Colonic mucosa (tissue), 4 donors: ENCODE measurements around the gene C10orf105. TPM values are rescaled to one million over a fixed set of nuclear protein-coding genes. Genes with fewer than 3 reads are reported as not detected.

Experiments
- DNase-seq: peaks from one replicate; pipeline ENCODE4 v3.0.0-alpha.2; 2020
- H3K27ac ChIP-seq: fragments of 200-600 bp; one replicate; pipeline ENCODE4 v1.8.0; 2021
- H3K27me3 ChIP-seq: fragments of 200-600 bp; one replicate; pipeline ENCODE4 v1.8.0; 2021
- H3K36me3 ChIP-seq: fragments of 200-600 bp; one replicate; pipeline ENCODE4 v1.8.0; 2021
- H3K4me1 ChIP-seq: fragments of 200-600 bp; one replicate; pipeline ENCODE4 v1.8.0; 2021; ENCODE audit warnings: mild to moderate bottlenecking
- H3K4me3 ChIP-seq: fragments of 200-600 bp; one replicate; pipeline ENCODE4 v1.8.0; 2021
- H3K9ac ChIP-seq, 2 donors: one replicate each; pipeline ENCODE4 v1.7.0; 2013; ENCODE audit warnings: control low read depth in 2 of 2, low read depth in 2 of 2, low read length in 2 of 2
- H3K9me3 ChIP-seq: fragments of 200-600 bp; one replicate; pipeline ENCODE4 v1.8.0; 2021
- intact Hi-C: fragments of 100-400 bp; cut with DNase I; formaldehyde crosslinking; loops from one replicate; pipeline ENCODE4 v1.14.1; 2022
- total RNA-seq, 2 donors: library from RNA; stranded (reverse); fragmentation: NEBNext Ultra II Directional in 1 of 2; extraction: Animal tissue kit (Norgen Biotek cat#: 25700) in 1 of 2; gene quantifications; one replicate each; pipeline ENCODE4 v1.2.1, GENCODE V29; 2021
- TF ChIP-seq, protein P1 (sequence below): fragments of 200-600 bp; IDR thresholded peaks from one replicate; pipeline ENCODE4 v1.8.0; 2022; ENCODE audit warnings: antibody characterized with exemption, mild to moderate bottlenecking
- donor health status: healthy.
- donor health status: DM: no; HTN: no; CAD: no.
- donor health status: DM: no; HTN: no; CAD: no.

C10orf105 gene
- total RNA-seq, 2 donors from 2014 or later, result 0.07 TPM; not detected in 1

DNA sequence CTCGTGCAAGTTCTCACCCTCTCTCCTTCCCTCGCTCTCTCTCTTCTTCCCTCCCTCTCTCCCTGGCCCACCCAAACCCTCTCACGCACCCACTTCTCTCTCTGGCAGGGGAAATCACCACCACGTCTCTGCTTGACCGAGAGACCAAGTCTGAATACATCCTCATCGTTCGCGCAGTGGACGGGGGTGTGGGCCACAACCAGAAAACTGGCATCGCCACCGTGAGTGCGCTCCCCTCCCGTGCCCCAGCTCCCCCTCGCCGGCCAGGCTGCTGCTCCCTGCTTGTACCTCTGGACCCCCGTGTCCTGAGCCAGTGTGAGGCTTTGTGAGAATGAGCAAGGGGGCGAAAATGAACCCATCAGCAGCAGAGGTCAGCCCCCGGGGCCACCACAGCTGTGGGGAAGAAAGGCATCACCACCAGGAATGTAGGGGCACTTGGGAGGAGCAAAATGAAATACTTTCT, 25.5 kb downstream of the C10orf105 start:
- intact Hi-C loops, result loop anchor here (10.0 kb wide), 1 partner anchor 209 kb away; no protein-coding TSS in a partner anchor
- Histone ChIP-seq H3K9me3 (no peaks in the 10 kb centered on the region), H3K27me3 (no peaks in the 10 kb centered on the region), H3K9ac (no peak overlapping the region), H3K36me3 (no peaks in the 10 kb centered on the region), H3K4me3 (no peak overlapping the region), H3K27ac (no peak overlapping the region), H3K4me1 (no peaks in the 10 kb centered on the region)
- DNase-seq, result no peak
- TF ChIP-seq, protein P1, sequence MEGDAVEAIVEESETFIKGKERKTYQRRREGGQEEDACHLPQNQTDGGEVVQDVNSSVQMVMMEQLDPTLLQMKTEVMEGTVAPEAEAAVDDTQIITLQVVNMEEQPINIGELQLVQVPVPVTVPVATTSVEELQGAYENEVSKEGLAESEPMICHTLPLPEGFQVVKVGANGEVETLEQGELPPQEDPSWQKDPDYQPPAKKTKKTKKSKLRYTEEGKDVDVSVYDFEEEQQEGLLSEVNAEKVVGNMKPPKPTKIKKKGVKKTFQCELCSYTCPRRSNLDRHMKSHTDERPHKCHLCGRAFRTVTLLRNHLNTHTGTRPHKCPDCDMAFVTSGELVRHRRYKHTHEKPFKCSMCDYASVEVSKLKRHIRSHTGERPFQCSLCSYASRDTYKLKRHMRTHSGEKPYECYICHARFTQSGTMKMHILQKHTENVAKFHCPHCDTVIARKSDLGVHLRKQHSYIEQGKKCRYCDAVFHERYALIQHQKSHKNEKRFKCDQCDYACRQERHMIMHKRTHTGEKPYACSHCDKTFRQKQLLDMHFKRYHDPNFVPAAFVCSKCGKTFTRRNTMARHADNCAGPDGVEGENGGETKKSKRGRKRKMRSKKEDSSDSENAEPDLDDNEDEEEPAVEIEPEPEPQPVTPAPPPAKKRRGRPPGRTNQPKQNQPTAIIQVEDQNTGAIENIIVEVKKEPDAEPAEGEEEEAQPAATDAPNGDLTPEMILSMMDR, result no peak

DNA sequence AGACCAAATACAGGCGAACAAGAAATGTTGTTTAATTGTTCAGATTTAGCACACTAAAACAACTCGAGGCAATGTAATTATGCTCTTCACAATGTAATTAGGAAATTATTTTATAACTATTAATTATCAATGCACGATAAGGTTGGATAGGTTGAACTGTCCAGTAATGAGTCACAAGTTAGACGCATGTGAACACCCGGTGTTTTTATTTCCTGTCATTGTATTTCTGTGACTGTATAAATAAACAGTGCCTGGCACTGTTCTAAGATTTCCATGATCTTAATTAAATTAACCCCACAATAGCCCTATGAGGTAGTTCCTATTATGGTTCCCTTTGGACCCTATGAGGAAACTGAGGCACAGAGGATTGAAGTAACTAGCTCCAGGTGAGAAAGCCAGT, 26.2 kb downstream of the C10orf105 start:
- TF ChIP-seq, protein P1, result no peak
- no peaks in the 10 kb centered on the region for H3K27me3 ChIP-seq
- DNase-seq, result no peak
- H3K9me3 ChIP-seq, result no peaks in the 10 kb centered on the region
- no peak overlapping the region for H3K9ac ChIP-seq
- no peaks in the 10 kb centered on the region for H3K36me3 ChIP-seq
- H3K27ac ChIP-seq, result no peak overlapping the region
- H3K4me3 ChIP-seq, result no peak overlapping the region
- intact Hi-C loops, result loop anchor here (10.0 kb wide), 1 partner anchor 209 kb away; no protein-coding TSS in a partner anchor
- H3K4me1 ChIP-seq, result no peaks in the 10 kb centered on the region

DNA sequence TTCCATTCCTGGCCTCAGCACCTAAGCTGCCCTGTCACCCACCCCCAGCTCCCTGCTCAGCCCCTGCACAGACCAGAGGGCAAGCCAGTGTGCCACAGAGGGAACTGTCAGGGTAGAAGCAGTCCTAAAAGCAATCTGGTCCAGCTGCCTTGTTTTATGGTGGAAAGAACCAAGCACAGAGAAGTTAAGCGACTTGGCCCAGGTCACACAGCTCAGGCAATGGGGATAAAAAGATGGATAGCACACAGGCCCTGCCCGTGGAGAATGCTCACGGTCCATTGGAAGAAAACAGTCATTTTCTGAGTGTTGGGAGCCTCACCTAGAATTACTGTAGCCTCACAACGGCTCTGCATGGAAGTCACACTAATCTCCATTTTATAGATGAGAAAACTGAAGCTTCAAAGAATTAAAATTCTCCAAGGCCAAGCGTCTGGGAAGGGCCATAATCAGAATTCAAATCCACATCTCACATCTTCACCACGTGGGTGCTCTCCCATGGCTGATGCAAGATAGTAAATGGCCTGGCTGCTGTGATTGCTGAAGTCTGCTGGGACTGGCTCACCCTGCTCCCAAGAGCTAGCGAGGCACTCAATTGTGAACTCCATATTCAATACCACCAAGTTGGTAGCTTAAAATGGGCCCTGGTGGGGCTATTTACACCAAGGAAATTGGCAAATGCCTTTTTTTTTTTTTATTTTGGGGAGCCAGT, 26.8 kb downstream of the C10orf105 start:
- Histone ChIP-seq H3K4me3 (no peak overlapping the region), H3K4me1 (no peaks in the 10 kb centered on the region), H3K27me3 (no peaks in the 10 kb centered on the region), H3K9me3 (no peaks in the 10 kb centered on the region), H3K27ac (no peak overlapping the region), H3K36me3 (no peaks in the 10 kb centered on the region), H3K9ac (no peak overlapping the region)
- TF ChIP-seq, protein P1, result no peak
- DNase-seq, result no peak
- intact Hi-C loops, result loop anchor here (10.0 kb wide), 1 partner anchor 208 kb away; no protein-coding TSS in a partner anchor

DNA sequence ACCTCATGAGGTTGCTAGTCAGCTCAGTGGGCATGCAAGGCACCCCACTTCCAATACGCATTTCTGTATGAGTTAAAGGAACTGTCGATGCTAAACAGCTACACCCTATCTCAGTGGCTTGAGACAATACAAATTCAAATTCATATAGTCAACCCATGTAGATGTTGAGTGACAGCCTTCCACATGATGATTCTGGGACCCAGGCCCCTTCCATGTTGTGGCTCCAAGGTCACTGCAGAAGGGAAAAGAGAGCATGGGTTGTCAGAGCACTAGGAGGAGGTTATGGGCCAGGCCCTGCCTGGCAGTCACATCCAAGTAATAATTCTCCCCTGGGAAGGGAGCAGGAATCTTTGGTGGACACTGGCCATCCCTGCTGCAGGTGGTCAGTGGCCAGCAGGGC, 28.2 kb downstream of the C10orf105 start:
- Histone ChIP-seq H3K27me3 (no peaks in the 10 kb centered on the region), H3K4me3 (no peak overlapping the region), H3K4me1 (no peaks in the 10 kb centered on the region), H3K9ac (no peak overlapping the region), H3K9me3 (no peaks in the 10 kb centered on the region), H3K27ac (no peak overlapping the region), H3K36me3 (no peaks in the 10 kb centered on the region)
- intact Hi-C loops, result loop anchor here (10.0 kb wide), 1 partner anchor 207 kb away; no protein-coding TSS in a partner anchor
- TF ChIP-seq, protein P1, result no peak
- DNase-seq, result no peak

DNA sequence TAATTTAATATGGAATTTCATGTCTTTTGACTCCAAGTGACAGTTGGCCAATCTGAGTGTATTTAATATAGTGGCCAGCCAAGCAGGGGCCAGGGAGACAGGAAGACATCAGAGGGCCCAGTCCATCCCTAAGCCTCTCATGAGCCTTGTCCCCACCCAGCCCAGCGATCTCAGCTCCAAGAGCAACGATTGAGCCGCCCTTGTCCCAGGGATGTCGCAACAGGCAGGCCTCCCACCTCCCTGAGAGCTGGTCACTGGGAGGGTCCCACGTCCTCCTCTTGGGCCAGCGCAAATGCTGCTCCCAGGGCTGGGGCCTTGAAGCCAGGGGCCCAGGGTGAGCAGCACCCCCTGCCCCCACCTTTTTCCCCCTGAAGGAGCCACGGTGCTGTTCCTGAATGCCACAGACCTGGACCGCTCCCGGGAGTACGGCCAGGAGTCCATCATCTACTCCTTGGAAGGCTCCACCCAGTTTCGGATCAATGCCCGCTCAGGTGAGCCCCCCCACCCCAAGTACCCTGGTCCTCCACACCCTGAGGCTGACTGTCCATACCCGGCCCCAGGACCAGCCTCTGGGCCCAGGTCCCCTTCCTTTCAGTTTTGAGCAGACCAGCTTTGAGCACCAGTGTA, 29.4 kb downstream of the C10orf105 start:
- no peaks in the 10 kb centered on the region for H3K27me3 ChIP-seq
- DNase-seq, result no peak
- no peaks in the 10 kb centered on the region for H3K4me1 ChIP-seq
- H3K9ac ChIP-seq, result no peak overlapping the region
- H3K4me3 ChIP-seq, result no peak overlapping the region
- intact Hi-C loops, result loop anchor here (10.0 kb wide), 1 partner anchor 205 kb away; no protein-coding TSS in a partner anchor
- H3K9me3 ChIP-seq, result no peaks in the 10 kb centered on the region
- TF ChIP-seq, protein P1, result no peak
- H3K27ac ChIP-seq, result no peak overlapping the region
- H3K36me3 ChIP-seq, result no peaks in the 10 kb centered on the region
